Panc1 (cell line): ENCODE data around the gene SETDB2.

ENCODE experiments used
- POLR2AphosphoS5 ChIP-seq: IDR thresholded peaks from 2 replicates; pipeline ENCODE4 v1.6.1; 2012; ENCODE audit warnings: mild to moderate bottlenecking, low read depth, low read length, moderate library complexity
- SIN3A ChIP-seq: IDR thresholded peaks from 2 replicates; pipeline ENCODE4 v1.6.1; 2012; ENCODE audit warnings: low read depth, mild to moderate bottlenecking, low read length, moderate library complexity, borderline replicate concordance; ENCODE audit not compliant: insufficient read depth
- TF ChIP-seq, protein P1 (sequence below): fragments of 450-650 bp; IDR thresholded peaks from 2 replicates; pipeline ENCODE4 v1.5.1; 2017; ENCODE audit warnings: mild to moderate bottlenecking
- TF ChIP-seq, protein P2 (sequence below), 2 experiments: IDR thresholded peaks; 2 replicates each; pipeline ENCODE4 v1.6.1; 2011 to 2012; ENCODE audit warnings: low read depth in 2 of 2, control low read depth in 1 of 2, low read length in 1 of 2, mild to moderate bottlenecking in 1 of 2, moderate library complexity in 1 of 2; ENCODE audit not compliant: insufficient read depth in 1 of 2

DNA sequence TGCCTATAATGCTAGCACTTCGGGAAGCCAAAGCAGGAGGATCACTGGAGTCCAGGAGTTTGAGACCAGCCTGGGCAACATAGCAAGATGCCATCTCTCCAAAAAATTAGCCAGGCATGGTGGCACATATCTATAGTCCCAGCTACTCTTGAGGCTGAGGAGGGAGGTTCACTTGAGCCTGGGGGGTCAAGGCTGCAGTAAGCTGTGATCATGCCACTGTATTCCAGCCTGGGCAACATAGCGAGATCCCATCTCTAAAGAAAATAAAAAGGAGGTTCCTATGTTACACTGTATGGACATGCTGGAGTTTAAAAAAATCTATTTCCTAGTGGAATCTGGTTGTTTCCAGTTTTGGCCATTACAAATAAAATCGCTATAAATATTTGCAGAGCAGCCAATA, 2.8 kb upstream of the SETDB2 start:
- TF ChIP-seq, protein P1, sequence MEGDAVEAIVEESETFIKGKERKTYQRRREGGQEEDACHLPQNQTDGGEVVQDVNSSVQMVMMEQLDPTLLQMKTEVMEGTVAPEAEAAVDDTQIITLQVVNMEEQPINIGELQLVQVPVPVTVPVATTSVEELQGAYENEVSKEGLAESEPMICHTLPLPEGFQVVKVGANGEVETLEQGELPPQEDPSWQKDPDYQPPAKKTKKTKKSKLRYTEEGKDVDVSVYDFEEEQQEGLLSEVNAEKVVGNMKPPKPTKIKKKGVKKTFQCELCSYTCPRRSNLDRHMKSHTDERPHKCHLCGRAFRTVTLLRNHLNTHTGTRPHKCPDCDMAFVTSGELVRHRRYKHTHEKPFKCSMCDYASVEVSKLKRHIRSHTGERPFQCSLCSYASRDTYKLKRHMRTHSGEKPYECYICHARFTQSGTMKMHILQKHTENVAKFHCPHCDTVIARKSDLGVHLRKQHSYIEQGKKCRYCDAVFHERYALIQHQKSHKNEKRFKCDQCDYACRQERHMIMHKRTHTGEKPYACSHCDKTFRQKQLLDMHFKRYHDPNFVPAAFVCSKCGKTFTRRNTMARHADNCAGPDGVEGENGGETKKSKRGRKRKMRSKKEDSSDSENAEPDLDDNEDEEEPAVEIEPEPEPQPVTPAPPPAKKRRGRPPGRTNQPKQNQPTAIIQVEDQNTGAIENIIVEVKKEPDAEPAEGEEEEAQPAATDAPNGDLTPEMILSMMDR: no peak
- TF ChIP-seq, protein P2, sequence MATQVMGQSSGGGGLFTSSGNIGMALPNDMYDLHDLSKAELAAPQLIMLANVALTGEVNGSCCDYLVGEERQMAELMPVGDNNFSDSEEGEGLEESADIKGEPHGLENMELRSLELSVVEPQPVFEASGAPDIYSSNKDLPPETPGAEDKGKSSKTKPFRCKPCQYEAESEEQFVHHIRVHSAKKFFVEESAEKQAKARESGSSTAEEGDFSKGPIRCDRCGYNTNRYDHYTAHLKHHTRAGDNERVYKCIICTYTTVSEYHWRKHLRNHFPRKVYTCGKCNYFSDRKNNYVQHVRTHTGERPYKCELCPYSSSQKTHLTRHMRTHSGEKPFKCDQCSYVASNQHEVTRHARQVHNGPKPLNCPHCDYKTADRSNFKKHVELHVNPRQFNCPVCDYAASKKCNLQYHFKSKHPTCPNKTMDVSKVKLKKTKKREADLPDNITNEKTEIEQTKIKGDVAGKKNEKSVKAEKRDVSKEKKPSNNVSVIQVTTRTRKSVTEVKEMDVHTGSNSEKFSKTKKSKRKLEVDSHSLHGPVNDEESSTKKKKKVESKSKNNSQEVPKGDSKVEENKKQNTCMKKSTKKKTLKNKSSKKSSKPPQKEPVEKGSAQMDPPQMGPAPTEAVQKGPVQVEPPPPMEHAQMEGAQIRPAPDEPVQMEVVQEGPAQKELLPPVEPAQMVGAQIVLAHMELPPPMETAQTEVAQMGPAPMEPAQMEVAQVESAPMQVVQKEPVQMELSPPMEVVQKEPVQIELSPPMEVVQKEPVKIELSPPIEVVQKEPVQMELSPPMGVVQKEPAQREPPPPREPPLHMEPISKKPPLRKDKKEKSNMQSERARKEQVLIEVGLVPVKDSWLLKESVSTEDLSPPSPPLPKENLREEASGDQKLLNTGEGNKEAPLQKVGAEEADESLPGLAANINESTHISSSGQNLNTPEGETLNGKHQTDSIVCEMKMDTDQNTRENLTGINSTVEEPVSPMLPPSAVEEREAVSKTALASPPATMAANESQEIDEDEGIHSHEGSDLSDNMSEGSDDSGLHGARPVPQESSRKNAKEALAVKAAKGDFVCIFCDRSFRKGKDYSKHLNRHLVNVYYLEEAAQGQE (IDR thresholded peaks at IDR 0.05; ENCODE audit: insufficient read depth in 1 of 2, low read depth in 2 of 2, low read length in 1 of 2): no peak
- no peak for TF ChIP-seq SIN3A
- TF ChIP-seq POLR2AphosphoS5: no peak
